Tongue (tissue), 2 donors: ENCODE measurements around the gene MYO9A. TPM values are rescaled to one million over a fixed set of nuclear protein-coding genes. Genes with fewer than 3 reads are reported as not detected.
A peak's percentile ranks its signal among the peaks of the same experiment; 100 is the strongest.
"Not testable (repeated sequence)": the region's sequence is repeated elsewhere in the genome, so short reads cannot be mapped to it uniquely, and the experiment has no call there.

Source experiments
- DNase-seq: peaks from one replicate; pipeline ENCODE4 v3.0.0-alpha.2; 2015
- total RNA-seq: library from RNA; depleted of rRNA; stranded (reverse); fragments of >200 nt; gene quantifications from one replicate; pipeline ENCODE4 v1.2.3, GENCODE V29; 2014

MYO9A gene
- total RNA-seq, 1 donor from 2014 or later: 111 TPM

DNA sequence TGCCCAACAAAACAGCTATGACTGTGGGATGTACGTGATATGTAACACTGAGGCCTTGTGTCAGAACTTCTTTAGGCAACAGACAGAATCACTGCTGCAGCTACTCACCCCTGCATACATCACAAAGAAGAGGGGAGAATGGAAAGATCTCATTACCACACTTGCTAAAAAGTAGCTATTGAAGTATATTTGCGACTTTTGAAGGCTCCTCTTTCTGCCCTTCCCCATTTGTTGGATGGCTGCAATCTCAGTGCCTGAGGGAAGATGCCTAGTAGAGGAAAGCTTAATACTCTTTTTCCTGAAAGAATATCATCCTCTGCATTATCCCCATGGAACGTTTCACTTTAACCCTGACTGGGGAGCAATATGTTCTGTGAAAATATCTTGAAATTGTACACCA is 22.1 kb upstream of the MYO9A start:
- no peak for DNase-seq

GRCh38 chr15:72139667-72140066 is 21.7 kb upstream of the MYO9A start:
- no peak for DNase-seq

GRCh38 chr15:72136170-72137051 is 18.5 kb upstream of the MYO9A start:
- DNase-seq: peak; percentile 57

GRCh38 chr15:72135719-72136118 is 17.8 kb upstream of the MYO9A start:
- peak; percentile 25 for DNase-seq

- no peak for DNase-seq
These were observed 15.3 kb upstream of the MYO9A start for GRCh38 chr15:72133211-72133610.

DNA sequence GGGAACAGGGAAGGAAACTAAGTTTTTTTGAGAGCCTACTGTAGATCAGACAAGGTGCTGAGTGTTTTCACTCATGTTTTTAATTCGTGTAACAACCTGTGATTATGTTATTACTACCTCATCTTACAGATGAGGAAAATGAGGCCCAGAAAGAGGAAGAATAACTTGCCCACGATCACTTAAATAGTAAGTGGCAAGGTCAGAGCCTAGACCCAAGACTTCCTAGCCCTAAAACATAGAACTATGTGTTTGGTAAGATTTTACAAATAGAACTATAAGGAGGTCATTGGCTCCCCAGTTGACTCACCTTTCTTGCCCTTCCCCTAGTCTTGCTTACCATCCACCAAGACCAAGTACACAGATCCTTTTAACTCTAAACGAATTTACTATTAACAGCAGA is 14.0 kb upstream of the MYO9A start:
- DNase-seq: no peak

DNA sequence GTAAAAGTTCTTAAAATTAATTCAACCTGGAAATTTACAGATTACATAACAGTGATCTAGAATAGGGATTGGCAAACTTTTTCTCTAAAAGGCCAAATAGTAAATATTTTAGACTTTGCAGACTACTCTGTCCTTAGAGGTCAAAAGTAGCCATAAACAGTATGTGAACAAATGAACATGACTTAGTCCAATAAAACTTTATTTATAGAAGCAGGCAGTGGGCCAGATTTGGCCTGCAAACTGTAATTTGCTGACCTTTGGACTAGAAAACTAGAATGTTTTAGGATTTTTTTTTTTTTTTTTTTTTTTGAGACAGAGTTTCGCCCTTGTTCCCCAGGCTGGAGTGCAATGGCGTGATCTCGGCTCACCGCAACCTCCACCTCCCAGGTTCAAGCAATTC is 12.3 kb upstream of the MYO9A start:
- no peak for DNase-seq

DNA sequence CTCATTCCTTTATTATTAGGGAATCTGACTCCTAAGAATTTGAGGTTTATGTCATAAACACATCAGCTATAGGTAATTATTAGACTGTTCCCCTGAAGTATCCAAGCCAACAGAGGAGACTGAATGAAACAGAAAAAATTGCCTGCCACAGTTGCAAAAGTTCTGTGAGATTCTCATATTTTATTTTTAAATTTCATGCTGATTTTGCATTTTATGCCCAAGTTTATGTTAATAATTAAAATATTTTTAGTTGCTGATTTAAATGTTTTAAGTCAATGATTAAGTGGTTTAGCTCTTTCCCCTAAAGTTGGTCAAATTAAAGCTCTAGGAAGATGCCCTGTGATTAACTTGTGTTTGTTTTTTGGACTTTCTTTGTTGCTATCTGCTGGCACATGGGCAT is 10.4 kb upstream of the MYO9A start:
- no peak for DNase-seq

DNA sequence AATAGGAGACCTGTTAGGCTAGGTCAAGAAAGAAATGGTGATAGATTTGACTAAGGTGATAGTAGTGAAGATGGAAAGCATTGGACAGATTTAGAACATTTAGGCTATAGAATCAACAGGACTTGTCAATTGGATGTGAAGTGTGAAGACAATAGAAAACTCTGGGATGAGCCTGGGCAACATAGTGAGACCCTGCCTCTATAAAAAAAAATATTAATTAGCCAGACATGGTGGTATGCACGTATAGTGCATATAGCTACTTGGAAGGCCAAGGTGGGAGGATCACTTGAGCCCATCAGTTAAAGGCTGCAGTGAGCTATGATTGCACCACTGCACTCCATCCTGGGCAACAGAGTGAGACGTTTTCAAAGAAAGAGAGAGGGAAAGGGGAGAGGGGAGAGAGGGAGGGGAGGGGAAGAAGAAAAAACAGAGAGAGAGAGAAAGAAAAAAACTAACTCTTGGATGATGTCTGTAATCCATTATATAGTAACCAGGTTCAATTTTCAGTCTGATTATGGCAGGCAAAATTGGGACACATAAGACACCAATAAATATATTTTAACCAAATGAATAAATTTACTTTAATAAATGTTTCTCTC is 9.9 kb upstream of the MYO9A start:
- DNase-seq: no peak

GRCh38 chr15:72124218-72124617 is 6.3 kb upstream of the MYO9A start:
- no peak for DNase-seq

- peak; percentile 84 for DNase-seq
These were observed 399 bp downstream of the MYO9A start for GRCh38 chr15:72117486-72118016.

DNA sequence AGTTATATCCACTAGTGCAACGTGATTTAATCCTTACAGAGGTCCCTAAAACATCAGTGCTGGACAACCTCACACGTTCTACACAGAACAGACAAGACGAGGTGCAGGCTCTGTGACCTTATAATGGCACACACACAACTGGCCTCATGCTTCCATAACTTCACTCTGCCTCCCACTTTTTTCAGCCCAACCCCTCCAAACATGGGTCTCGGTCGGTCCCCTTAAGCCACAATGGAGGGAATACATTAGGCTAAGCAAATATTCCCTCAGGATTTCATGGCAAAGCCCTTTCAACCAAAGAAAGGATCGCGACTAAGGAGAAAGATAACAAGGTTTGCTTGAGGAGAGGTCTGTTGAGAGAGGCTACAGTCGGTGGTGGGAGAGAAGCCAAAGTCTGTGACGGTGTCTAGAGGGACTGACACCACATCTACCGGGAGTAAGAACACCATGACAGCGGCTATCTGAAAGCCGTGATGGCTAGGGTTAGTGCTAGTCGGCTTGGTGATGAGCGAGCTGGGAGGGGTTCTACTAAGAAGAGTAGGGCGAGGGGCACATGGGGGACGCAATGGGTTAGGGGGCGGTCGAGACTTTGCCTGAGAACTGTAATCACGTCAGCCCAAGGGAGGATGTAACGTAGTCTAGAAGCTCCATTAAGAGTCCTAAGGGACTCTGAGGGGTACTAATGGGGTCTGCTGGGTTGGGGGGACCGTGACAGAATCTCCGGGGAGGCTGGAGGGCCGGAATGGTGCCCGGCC is 1.0 kb downstream of the MYO9A start:
- peak; percentile 60 for DNase-seq

- DNase-seq: no peak
These were observed 4.5 kb downstream of the MYO9A start for GRCh38 chr15:72113347-72114031.

DNA sequence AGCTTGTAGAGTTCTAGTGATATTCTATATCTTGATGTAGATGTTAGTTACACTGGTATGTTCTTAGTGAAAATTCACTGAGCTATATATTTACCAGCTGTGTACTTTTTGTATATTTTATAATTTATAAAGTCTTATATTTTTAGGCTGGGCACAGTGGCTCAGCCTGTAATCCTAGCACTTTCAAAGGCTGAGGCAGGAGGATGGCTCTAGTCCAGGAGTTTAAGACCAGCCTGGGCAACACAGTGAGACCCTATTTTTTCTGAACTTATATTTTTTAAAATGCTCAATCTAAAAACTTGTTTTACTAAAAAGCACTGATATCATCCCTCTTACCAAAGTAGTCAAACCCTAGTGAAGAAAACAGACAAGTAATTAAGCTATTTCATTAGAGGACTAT is 5.1 kb downstream of the MYO9A start:
- peak; percentile 24 for DNase-seq

DNA sequence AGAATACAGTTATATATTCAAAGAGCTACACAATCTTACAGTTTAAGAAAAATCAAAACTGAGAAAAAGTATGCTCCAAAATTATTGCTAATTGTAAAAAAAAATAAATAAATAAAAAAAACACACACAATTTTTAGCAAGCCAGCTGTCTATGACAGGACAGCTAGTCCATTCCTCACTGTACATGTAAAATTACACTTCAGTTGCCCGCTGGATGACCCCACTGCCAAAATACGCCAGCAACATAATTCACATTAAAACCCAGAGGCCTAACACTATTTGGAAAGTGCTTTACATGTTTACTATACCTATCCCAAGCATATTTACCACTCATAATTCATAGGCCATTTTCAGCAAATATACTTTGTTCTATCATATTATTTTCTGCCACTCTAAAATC is 5.8 kb downstream of the MYO9A start:
- DNase-seq: peak; percentile 84

DNA sequence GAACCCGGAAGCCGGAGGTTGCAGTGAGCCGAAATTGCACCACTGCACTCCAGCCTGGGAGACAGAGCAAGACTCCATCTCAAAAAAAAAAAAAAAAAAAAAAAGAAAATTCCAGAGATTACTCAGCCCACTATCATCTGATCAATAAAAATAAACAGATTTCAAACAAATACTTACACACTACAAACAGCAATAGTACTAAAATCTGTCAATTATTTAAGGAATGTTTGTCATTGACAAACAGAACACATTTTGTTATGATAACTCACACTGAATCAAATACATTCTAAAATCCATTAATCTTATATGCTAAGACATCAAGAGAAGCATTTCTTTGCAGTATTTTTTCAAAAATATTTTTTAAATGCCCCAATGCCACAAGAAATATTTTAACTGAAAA is 7.6 kb downstream of the MYO9A start:
- no peak for DNase-seq

DNA sequence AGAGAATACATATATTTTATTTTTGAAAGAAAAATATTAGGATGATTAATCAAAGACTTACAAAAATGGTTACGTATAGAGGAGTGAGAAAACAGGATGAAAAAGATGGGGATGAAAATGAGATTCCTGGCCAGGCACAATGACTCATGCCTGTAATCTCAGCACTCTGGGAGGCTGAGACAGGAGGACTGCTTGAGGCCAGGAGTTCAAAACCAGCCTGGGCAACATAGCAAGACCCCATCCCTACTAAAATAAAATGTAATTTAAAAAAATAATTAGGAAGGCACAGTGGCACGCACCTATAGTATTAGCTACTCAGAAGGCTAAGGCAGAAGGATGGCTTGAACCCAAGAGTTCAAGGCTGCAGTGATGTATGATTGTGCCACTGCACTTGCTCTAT is 11.9 kb downstream of the MYO9A start:
- DNase-seq: no peak

- no peak for DNase-seq
These were observed 12.8 kb downstream of the MYO9A start for GRCh38 chr15:72105111-72105510.

DNA sequence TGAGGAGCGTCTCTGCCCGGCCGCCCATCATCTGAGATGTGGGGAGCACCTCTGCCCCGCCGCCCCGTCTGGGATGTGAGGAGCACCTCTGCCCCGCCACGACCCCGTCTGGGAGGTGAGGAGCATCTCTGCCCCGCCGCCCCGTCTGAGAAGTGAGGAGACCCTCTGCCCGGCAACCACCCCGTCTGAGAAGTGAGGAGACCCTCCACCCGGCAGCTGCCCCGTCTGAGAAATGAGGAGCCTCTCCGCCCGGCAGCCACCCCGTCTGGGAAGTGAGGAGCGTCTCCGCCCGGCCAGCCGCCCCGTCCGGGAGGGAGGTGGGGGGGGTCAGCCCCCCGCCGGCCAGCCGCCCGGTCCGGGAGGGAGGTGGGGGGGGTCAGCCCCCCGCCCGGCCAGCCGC is 17.4 kb downstream of the MYO9A start:
- not testable (repeated sequence) for DNase-seq

GRCh38 chr15:72099155-72099554 is 18.8 kb downstream of the MYO9A start:
- no peak for DNase-seq

GRCh38 chr15:72098040-72098439 is 19.9 kb downstream of the MYO9A start:
- DNase-seq: no peak

GRCh38 chr15:72096796-72097195 is 21.2 kb downstream of the MYO9A start:
- DNase-seq: no peak
